Adipocyte (in vitro differentiated cells): Measurements from ENCODE around the gene POLA2.
"Not testable (repeated sequence)": the region's sequence is repeated elsewhere in the genome, so short reads cannot be mapped to it uniquely, and the experiment has no call there.

ENCODE experiments used
- DNase-seq: peaks from one replicate; pipeline ENCODE4 v3.0.0-alpha.2; 2015; ENCODE audit warnings: low read depth
- H3K27me3 ChIP-seq: replicated peaks from 2 replicates; pipeline ENCODE4 v1.7.0; 2013; ENCODE audit warnings: mild to moderate bottlenecking, low read length, moderate library complexity; ENCODE audit not compliant: control insufficient read depth, insufficient read depth
- H3K36me3 ChIP-seq: 2 replicates; pipeline ENCODE4 v1.7.0; 2013; ENCODE audit warnings: low read length, mild to moderate bottlenecking, moderate library complexity; ENCODE audit not compliant: control insufficient read depth, insufficient read depth, severe bottlenecking
- H3K4me1 ChIP-seq: 2 replicates; pipeline ENCODE4 v1.7.0; 2013; ENCODE audit warnings: mild to moderate bottlenecking, low read length, moderate library complexity; ENCODE audit not compliant: control insufficient read depth, insufficient read depth
- H3K4me3 ChIP-seq: 2 replicates; pipeline ENCODE4 v1.7.0; 2013; ENCODE audit warnings: mild to moderate bottlenecking, low read length, moderate library complexity
- H3K9ac ChIP-seq: 2 replicates; pipeline ENCODE4 v1.7.0; 2013; ENCODE audit warnings: mild to moderate bottlenecking, low read length, moderate library complexity
- H3K9me3 ChIP-seq: 2 replicates; pipeline ENCODE4 v1.7.0; 2013; ENCODE audit warnings: mild to moderate bottlenecking, low read length, moderate library complexity; ENCODE audit not compliant: control insufficient read depth

POLA2 gene

DNA sequence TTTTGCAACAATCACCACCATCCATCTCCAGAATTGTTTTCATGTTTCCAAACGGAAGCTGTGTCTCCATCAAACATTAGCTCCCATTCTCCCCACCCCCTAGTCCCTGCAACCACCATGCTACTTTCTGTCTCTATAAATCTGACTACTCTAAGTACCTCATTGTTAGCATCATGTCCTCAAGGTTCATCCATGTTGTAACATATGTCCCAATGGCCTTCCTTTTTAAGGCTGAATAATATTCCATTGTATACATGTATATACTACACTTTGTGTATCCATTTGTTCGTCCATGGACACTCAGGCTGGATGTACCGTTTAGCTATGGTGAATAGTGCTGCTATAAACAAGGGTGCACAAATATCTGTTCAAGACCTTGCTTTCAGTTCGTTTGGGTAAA lies 63.7 kb downstream of the POLA2 start:
- Histone ChIP-seq H3K9me3 (no peaks in the 10 kb centered on the region), H3K36me3 (peaks cover 30% of the 10 kb centered on the region), H3K27me3 (no peaks in the 10 kb centered on the region), H3K9ac (no peak overlapping the region), H3K4me1 (peaks cover 25% of the 10 kb centered on the region), H3K4me3 (no peak overlapping the region)
- no peak for DNase-seq

DNA sequence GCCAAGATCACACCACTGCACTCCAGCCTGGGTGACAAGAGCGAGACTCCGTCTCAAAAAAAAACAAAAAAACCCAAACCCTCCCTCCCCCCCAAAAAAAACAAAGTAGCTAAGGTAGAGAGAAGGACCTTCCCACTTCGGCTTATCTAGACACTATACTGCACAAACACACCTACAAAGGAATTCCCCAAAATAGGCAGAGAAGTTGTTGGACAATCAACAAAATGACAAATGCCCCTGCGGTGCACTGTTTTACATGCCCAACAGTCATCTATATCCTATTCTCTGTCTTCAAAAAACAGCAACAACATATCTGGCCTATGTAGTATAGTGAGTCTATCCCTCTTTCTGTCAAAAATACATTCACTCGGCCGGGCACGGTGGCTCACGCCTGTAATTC lies 65.3 kb downstream of the POLA2 start:
- Histone ChIP-seq H3K4me1 (peaks cover 19% of the 10 kb centered on the region), H3K36me3 (peaks cover 14% of the 10 kb centered on the region), H3K9me3 (no peaks in the 10 kb centered on the region), H3K4me3 (no peak overlapping the region), H3K27me3 (no peaks in the 10 kb centered on the region), H3K9ac (no peak overlapping the region)
- no peak for DNase-seq

DNA sequence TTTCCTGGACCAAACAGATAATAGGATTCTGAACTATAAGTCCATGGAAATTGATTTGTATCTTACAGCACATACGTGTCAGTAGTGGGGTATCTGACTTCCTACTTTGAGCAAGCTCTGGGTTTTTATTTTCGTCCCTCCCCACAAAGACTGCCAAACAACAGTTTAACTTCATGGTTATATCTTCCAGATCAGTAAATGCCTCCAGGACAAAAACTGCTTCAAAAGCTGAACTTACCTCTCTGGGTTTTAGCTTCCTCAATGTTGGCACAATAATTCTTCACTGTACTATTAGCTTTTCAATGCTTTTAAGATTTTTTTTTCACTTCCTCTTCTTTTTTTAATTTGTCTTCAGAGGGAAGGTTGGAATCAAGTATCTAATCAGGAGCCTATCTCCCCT lies 67.7 kb downstream of the POLA2 start:
- Histone ChIP-seq H3K36me3 (no peaks in the 10 kb centered on the region), H3K9ac (peak overlapping the region; percentile 57), H3K9me3 (no peaks in the 10 kb centered on the region), H3K4me3 (no peak overlapping the region), H3K4me1 (peaks cover 15% of the 10 kb centered on the region), H3K27me3 (no peaks in the 10 kb centered on the region)
- no peak for DNase-seq

DNA sequence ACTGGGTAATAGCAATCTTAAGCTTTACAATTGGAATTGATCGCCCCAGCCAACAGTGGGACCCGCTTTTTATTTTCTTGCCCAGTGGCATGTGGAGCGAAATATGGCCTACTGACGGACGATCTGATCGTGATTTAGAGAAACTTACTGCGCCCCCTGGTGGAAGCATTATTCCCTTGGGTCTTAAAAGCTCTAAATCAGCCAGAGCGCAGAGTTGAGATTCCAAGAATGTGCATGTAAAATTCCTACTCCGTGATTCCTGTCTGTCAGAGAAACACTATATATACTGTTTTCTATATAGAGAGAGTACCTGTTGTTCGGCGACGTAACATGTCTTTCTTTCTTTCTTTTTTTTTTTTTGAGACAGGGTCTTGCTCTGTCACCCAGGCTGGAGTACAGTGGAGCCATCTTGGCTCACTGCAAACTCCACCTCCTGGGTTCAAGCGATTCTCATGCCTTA lies 68.2 kb downstream of the POLA2 start:
- DNase-seq, result peak; percentile 99
- no peaks in the 10 kb centered on the region for H3K27me3 ChIP-seq
- no peaks in the 10 kb centered on the region for H3K36me3 ChIP-seq
- peaks cover 19% of the 10 kb centered on the region for H3K4me1 ChIP-seq
- H3K9me3 ChIP-seq, result no peaks in the 10 kb centered on the region
- H3K4me3 ChIP-seq, result no peak overlapping the region
- peak overlapping the region; percentile 57 for H3K9ac ChIP-seq

DNA sequence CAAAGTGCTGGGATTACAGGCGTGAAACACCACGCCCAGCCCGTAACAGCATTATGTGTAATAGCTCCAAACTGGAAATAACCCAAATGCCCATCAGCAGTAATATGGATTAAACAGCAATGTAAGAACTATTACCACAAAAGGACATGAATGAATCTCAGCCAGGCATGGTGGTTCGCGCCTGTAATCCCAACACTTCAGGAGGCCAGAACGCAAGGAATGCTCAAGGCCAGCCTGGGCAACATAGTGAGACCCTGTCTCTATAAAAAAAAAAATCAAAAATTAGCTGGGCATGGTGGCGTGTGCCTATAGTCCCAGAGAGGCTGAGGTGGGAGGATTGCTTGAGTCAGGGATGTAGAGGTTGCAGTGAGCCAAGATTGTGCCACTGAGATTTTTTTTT lies 68.8 kb downstream of the POLA2 start:
- no peak overlapping the region for H3K9ac ChIP-seq
- no peak for DNase-seq
- peaks cover 25% of the 10 kb centered on the region for H3K4me1 ChIP-seq
- no peaks in the 10 kb centered on the region for H3K36me3 ChIP-seq
- no peaks in the 10 kb centered on the region for H3K27me3 ChIP-seq
- H3K4me3 ChIP-seq, result no peak overlapping the region
- no peaks in the 10 kb centered on the region for H3K9me3 ChIP-seq

DNA sequence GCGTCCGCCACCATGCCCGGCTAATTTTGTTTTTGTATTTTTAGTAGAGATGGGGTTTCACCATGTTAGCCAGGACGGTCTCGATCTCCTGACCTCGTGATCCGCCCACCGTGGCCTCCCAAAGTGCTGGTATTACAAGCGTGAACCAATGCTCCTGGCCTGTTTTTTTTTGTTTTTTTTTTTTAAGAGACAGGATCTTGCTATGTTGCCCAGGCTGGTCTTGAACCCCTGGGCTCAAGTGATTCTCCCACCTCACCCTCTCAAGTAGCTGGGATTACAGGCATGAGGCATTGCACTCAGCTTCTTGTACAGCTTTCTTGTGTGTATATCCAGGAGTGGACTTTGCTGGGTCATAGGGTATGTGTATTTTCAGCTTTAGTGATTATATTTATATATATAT lies 70.8 kb downstream of the POLA2 start:
- H3K4me1 ChIP-seq, result peaks cover 25% of the 10 kb centered on the region
- H3K4me3 ChIP-seq, DNase-seq, H3K9ac ChIP-seq, H3K36me3 ChIP-seq, H3K27me3 ChIP-seq, H3K9me3 ChIP-seq: not testable (repeated sequence)

DNA sequence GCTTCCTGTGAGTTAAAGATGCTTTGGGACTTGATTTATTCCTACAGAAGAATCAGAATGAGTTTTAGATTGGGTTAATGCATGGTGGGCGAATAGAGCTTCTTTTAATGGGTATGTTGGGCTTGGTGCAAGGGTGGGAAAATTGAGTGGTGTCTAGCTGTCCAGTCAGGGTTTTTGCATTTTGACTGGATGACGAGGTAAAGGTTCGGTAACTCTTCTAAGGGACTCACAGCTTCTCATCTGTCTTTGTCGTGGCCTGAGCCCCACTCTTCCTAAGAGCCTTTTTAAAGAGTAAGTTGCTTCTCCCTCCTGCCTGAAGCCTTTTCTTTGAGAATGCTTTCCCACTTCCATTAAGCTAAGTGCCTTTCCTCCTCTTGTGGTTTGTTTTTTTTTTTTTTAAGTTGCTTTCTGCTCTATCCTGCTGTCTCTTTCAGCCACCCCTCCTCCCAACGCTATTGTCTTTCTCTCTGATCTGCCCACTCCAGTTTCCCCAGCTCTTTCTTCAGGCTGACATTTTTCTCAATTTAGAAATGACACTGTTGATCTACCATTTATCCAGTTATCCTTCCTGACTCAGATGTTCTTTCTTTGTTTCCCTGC lies 73.0 kb downstream of the POLA2 start:
- peak; percentile 47 for DNase-seq
- Histone ChIP-seq H3K9ac (peak overlapping the region; percentile 99), H3K9me3 (no peaks in the 10 kb centered on the region), H3K27me3 (no peaks in the 10 kb centered on the region), H3K4me3 (peak overlapping the region; percentile 98), H3K36me3 (peaks cover 9% of the 10 kb centered on the region), H3K4me1 (peaks cover 12% of the 10 kb centered on the region)

DNA sequence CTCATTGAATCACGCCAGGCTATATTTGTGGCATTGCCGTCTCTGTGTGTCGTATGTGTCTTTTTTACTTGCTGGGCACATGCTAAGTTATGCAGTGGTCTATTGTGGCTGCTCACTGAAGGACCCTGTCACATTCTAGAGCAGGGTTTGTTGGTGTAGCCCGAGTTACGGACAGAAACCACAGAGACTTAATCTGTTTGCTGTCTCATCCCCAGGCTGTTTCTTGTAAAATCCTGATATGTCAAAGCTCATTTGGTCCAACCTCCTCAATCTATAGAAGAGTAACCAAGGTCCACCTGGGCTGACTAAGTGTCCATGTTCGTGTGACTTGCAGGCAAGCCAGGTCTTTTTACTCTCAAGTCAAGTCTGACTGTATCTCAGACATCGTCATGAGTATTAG lies 76.9 kb downstream of the POLA2 start:
- Histone ChIP-seq H3K4me1 (peaks cover 11% of the 10 kb centered on the region), H3K9me3 (no peaks in the 10 kb centered on the region), H3K27me3 (no peaks in the 10 kb centered on the region), H3K4me3 (no peak overlapping the region), H3K36me3 (peaks cover 46% of the 10 kb centered on the region), H3K9ac (no peak overlapping the region)
- DNase-seq, result no peak

DNA sequence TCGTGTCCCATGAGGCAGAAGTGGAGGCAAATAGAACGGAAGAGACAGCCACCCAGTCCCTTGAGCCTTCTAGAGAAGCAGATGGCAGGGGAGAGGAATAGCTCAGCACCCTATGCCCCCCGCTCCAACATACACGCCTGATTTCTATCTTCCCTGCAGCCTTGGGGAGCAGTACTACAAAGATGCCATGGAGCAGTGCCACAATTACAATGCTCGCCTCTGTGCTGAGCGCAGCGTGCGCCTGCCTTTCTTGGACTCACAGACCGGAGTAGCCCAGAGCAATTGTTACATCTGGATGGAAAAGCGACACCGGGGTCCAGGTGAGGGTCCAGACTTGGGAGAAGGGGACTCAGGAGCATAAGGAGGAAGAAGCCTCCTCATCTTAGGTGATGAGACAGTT lies 78.5 kb downstream of the POLA2 start:
- no peak overlapping the region for H3K4me3 ChIP-seq
- H3K9me3 ChIP-seq, result no peaks in the 10 kb centered on the region
- no peaks in the 10 kb centered on the region for H3K27me3 ChIP-seq
- peaks cover 4% of the 10 kb centered on the region for H3K4me1 ChIP-seq
- DNase-seq, result no peak
- peak overlapping the region; percentile 4 for H3K9ac ChIP-seq
- H3K36me3 ChIP-seq, result peaks cover 61% of the 10 kb centered on the region

DNA sequence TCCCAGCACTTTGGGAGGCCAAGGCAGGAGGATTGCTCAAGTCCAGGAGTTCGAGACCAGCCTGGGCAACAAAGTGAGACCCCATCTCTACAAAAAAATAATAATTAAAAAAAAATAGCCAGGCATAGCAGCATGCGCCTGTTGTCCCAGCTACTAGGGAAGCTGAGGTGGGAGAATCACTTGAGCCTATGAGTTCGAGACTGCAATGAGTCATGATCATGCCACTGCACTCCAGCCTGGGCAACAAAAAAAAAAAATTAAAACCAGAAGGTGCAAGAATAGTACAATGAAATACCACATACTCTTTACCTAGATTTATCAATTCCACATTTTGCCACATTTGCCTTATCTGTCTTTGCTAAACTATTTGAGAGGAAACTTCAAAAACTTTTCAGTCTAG lies 80.1 kb downstream of the POLA2 start:
- DNase-seq, result no peak
- no peak overlapping the region for H3K4me3 ChIP-seq
- no peaks in the 10 kb centered on the region for H3K4me1 ChIP-seq
- H3K9me3 ChIP-seq, result no peaks in the 10 kb centered on the region
- peaks cover 78% of the 10 kb centered on the region for H3K36me3 ChIP-seq
- H3K9ac ChIP-seq, result no peak overlapping the region
- no peaks in the 10 kb centered on the region for H3K27me3 ChIP-seq
